Esophagus squamous epithelium (tissue), 5 donors: ENCODE measurements around the gene ZNRF3. TPM values are rescaled to one million over a fixed set of nuclear protein-coding genes. Genes with fewer than 3 reads are reported as not detected.

Source experiments
- DNase-seq: peaks from one replicate; lab custom pipeline; 2025; lab: John Stamatoyannopoulos, UW
- H3K27ac ChIP-seq, 4 donors: fragments of 200-600 bp; sonication (generic); one replicate each; pipeline ENCODE4 v1.5.1; 2016 to 2019; ENCODE audit warnings: mild to moderate bottlenecking in 1 of 4
- H3K27me3 ChIP-seq, 4 donors: fragments of 200-600 bp; sonication (generic); 1 replicate in 3 of 4; 2 replicates in 1 of 4; pipeline versions ENCODE4 v1.5.1 to v1.6.0; 2017 to 2021; ENCODE audit warnings: antibody characterized with exemption in 1 of 4
- H3K36me3 ChIP-seq, 3 donors: fragments of 200-600 bp; sonication (generic); one replicate each; pipeline ENCODE4 v1.5.1; 2016 to 2019
- H3K4me1 ChIP-seq, 3 donors: fragments of 200-600 bp; sonication (generic); one replicate each; pipeline ENCODE4 v1.5.1; 2017 to 2019
- H3K4me3 ChIP-seq, 4 donors: fragments of 200-600 bp; sonication (generic); 1 replicate in 3 of 4; 2 replicates in 1 of 4; pipeline ENCODE4 v1.5.1; 2016 to 2019; ENCODE audit warnings: mild to moderate bottlenecking in 2 of 4, moderate library complexity in 1 of 4
- H3K9me3 ChIP-seq, 3 donors: fragments of 200-600 bp; sonication (generic); one replicate each; pipeline ENCODE4 v1.5.1; 2016 to 2019
- CTCF ChIP-seq, 6 experiments: fragments of 450-650 bp in 4 of 6; fragments of 200-600 bp in 2 of 6; sonication (generic) in 2 of 6; IDR thresholded peaks; one replicate each; pipeline ENCODE4 v1.5.1; 2016 to 2019; ENCODE audit warnings: antibody characterized with exemption in 6 of 6, mild to moderate bottlenecking in 4 of 6, moderate library complexity in 4 of 6
- POLR2A ChIP-seq, 4 donors: fragments of 450-650 bp; IDR thresholded peaks; one replicate each; pipeline ENCODE4 v1.6.1; 2017; ENCODE audit warnings: antibody characterized with exemption in 4 of 4, mild to moderate bottlenecking in 4 of 4, moderate library complexity in 3 of 4
- WGBS, 2 donors: methylation state at CpG; one replicate each; pipeline ENCODE4 v1.1.5; 2018; 5-methylcytosine and 5-hydroxymethylcytosine counted together
- intact Hi-C: fragments of 100-400 bp; cut with DNase I; formaldehyde crosslinking; loops from one replicate; pipeline ENCODE4 v1.15.0; 2022
- total RNA-seq, 4 donors: library from RNA; depleted of rRNA; stranded (reverse); fragments of >200 nt; gene quantifications; one replicate each; pipeline ENCODE4 v1.1.0, GENCODE V29; 2016
- donor health status: DM: yes; HTN: yes; CAD: no.

The ZNRF3 gene
- total RNA-seq, 4 donors from 2014 or later: 6.6 to 10.9 (median 7.2) TPM

GRCh38 chr22:28936200-28936599 lies 52.8 kb downstream of the ZNRF3 start:
- Histone ChIP-seq H3K27me3 (no peaks in the 10 kb centered on the region), H3K9me3 (no peaks in the 10 kb centered on the region), H3K27ac (no peak overlapping the region), H3K36me3 (no peaks in the 10 kb centered on the region), H3K4me3 (no peak overlapping the region), H3K4me1 (peaks cover 0 to 52% (median 0%) of the 10 kb centered on the region in 3 donors)
- intact Hi-C loops: no loop called here
- no peak for DNase-seq
- WGBS, 2 donors: 76 to 100% methylated on average over 2 to 3 of the region's 3 CpGs
- TF ChIP-seq CTCF (IDR thresholded peaks at IDR 0.05) (no peak), POLR2A (IDR thresholded peaks at IDR 0.05) (no peak)

GRCh38 chr22:28937206-28938025 lies 54.0 kb downstream of the ZNRF3 start:
- intact Hi-C loops: no loop called here
- no peak for TF ChIP-seq CTCF (IDR thresholded peaks at IDR 0.05)
- no peak for TF ChIP-seq POLR2A (IDR thresholded peaks at IDR 0.05)
- WGBS, 2 donors: 64 to 67% methylated on average over 7 of the region's 7 CpGs
- Histone ChIP-seq H3K9me3 (no peaks in the 10 kb centered on the region), H3K36me3 (no peaks in the 10 kb centered on the region), H3K4me3 (no peak overlapping the region), H3K27me3 (no peaks in the 10 kb centered on the region), H3K4me1 (peaks cover 0 to 47% (median 0%) of the 10 kb centered on the region in 3 donors), H3K27ac (no peak overlapping the region)
- no peak for DNase-seq

GRCh38 chr22:28938286-28938833 lies 55.0 kb downstream of the ZNRF3 start:
- intact Hi-C loops: no loop called here
- Histone ChIP-seq H3K4me1 (peaks cover 0 to 44% (median 0%) of the 10 kb centered on the region in 3 donors), H3K4me3 (no peak overlapping the region), H3K9me3 (no peaks in the 10 kb centered on the region), H3K27ac (no peak overlapping the region), H3K36me3 (no peaks in the 10 kb centered on the region), H3K27me3 (no peaks in the 10 kb centered on the region)
- TF ChIP-seq POLR2A (IDR thresholded peaks at IDR 0.05) (no peak), CTCF (IDR thresholded peaks at IDR 0.05) (no peak)
- WGBS, 2 donors: 72 to 81% methylated on average over 4 of the region's 4 CpGs
- no peak for DNase-seq

- no peak for DNase-seq
- Histone ChIP-seq H3K27ac (no peak overlapping the region), H3K4me1 (peaks cover 0 to 51% (median 0%) of the 10 kb centered on the region in 3 donors), H3K27me3 (no peaks in the 10 kb centered on the region), H3K36me3 (no peaks in the 10 kb centered on the region), H3K4me3 (no peak overlapping the region), H3K9me3 (no peaks in the 10 kb centered on the region)
- TF ChIP-seq CTCF (IDR thresholded peaks at IDR 0.05) (no peak), POLR2A (IDR thresholded peaks at IDR 0.05) (no peak)
- WGBS, 2 donors: 72 to 75% methylated on average over 6 of the region's 6 CpGs
- intact Hi-C loops: no loop called here
Observed at GRCh38 chr22:28939394-28939793, 56.0 kb downstream of the ZNRF3 start.

- 47 to 63% methylated on average over 2 of the region's 2 CpGs for WGBS, 2 donors
Observed at GRCh38 chr22:28939932-28940331, 56.6 kb downstream of the ZNRF3 start.

More at GRCh38 chr22:28939932-28940331, 56.6 kb downstream of the ZNRF3 start:
- H3K36me3 ChIP-seq: no peaks in the 10 kb centered on the region
- H3K27ac ChIP-seq: no peak overlapping the region
- intact Hi-C loops: no loop called here
- TF ChIP-seq POLR2A (IDR thresholded peaks at IDR 0.05) (no peak), CTCF (IDR thresholded peaks at IDR 0.05) (no peak)
- H3K4me3 ChIP-seq: no peak overlapping the region
- no peak for DNase-seq
- no peaks in the 10 kb centered on the region for H3K27me3 ChIP-seq
- peaks cover 0 to 49% (median 0%) of the 10 kb centered on the region in 3 donors for H3K4me1 ChIP-seq
- no peaks in the 10 kb centered on the region for H3K9me3 ChIP-seq
